Ramos (cell line): ENCODE data around the gene ACTR8.
"Not testable (repeated sequence)": the region's sequence is repeated elsewhere in the genome, so short reads cannot be mapped to it uniquely, and the experiment has no call there.

ENCODE experiments used
- in situ Hi-C: fragments of 300-500 bp; cut with MboI; formaldehyde crosslinking; loops from one replicate; pipeline ENCODE4 v1.14.3; 2022; ENCODE audit warnings: low sequenced_read_pairs; ENCODE audit not compliant: unreplicated experiment

ACTR8 gene, protein sequence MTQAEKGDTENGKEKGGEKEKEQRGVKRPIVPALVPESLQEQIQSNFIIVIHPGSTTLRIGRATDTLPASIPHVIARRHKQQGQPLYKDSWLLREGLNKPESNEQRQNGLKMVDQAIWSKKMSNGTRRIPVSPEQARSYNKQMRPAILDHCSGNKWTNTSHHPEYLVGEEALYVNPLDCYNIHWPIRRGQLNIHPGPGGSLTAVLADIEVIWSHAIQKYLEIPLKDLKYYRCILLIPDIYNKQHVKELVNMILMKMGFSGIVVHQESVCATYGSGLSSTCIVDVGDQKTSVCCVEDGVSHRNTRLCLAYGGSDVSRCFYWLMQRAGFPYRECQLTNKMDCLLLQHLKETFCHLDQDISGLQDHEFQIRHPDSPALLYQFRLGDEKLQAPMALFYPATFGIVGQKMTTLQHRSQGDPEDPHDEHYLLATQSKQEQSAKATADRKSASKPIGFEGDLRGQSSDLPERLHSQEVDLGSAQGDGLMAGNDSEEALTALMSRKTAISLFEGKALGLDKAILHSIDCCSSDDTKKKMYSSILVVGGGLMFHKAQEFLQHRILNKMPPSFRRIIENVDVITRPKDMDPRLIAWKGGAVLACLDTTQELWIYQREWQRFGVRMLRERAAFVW

DNA sequence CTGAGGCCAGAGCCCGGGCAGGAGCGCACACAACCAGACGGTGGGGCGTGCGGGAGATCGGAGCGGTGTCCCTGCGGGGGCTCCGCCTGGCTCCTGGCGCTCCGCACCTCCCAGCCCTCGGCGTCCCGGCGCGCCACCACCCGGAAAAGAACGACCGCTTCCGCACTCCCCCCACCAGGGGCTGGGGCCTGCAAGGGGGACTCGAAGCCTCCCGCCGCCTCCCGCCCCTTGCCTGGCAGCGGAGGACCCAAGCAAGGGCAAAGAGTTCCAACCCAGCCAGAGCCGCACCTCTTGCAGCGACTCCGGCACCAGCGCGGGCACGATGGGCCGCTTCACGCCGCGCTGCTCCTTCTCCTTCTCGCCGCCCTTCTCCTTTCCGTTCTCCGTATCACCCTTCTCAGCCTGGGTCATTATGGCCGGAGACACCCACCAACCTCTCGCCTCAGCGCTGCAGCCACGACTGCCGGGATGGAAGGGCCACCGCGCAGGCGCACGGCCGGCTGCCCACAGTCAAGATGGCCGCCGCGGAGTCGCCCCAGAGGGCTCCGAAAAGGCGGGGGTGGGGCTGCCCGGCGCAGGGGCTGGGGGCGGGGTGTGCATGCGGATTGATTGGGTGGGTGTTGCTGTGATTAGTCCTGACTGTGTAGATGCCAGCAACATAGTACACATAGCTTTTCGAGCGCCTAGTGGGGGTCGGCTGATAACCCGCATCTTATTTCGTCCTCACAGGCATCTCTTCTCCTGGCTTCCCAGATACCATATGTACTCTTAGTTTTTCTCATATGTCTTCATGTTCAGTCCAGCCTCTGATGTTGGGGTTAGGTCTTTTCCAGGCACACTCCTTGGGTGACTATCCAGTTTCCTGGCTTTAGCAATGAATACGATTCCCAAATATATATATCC, at the start of gene ACTR8:
ACTR8 (minus strand) TSS at position 462 of the 903 bp plus-strand sequence; CDS start at position 411, 51 bp downstream.
- in situ Hi-C loops, result no loop called here

DNA sequence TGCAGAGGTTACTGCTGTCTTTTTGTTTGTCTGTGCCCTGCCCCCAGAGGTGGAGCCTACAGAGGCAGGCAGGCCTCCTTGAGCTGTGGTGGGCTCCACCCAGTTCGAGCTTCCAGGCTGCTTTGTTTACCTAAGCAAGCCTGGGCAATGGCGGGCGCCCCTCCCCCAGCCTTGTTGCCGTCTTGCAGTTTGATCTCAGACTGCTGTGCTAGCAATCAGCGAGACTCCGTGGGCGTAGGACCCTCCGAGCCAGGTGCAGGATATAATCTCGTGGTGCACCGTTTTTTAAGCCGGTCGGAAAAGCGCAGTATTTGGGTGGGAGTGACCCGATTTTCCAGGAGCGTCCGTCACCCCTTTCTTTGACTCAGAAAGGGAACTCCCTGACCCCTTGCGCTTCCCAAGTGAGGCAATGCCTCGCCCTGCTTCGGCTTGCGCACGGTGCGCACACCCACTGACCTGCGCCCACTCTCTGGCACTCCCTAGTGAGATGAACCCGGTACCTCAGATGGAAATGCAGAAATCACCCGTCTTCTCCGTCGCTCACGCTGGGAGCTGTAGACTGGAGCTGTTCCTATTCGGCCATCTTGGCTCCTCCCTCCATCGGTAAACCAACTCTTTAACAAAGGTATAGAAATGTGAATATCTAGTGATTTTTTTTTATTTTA, 45.4 kb upstream of the ACTR8 start:
- in situ Hi-C loops, result not testable (repeated sequence)

DNA sequence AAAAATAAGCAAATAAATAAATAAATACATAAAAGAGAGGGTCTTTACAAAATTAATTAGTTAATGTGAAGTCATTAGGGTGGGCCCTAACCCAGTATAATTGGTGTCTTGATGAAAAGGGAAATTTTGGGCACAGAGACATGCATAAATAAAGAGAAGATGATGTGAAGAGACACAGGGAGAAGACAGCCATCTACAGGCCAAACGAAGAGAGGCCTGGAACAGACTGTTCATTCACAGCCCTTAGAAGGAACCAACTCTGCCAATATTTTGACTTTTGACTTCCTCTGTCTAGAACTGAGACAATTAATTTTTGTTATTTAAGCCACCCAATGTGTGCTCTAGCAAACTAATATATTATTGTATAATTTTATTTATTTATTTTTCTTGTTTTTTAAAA, 39.3 kb upstream of the ACTR8 start:
- in situ Hi-C loops, result no loop called here

DNA sequence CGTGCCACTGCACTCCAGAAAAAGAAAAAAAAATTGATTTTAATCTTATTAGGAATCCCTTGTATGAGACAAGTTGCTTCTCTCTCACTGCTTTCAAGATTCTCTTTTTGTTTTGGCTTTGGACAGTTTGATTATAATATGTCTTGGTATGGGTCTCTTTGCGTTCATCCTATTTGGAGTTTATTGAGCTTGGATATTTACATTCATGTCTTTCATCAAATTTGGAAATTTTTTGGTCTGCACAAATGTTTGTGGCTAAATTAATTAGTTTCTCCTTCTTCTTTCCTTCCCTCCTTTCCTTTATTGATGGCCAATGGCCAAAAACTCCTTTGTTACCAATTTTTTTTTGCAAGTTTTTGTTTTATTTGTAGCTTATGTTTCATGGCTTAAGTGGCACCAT, 37.8 kb upstream of the ACTR8 start:
- in situ Hi-C loops, result no loop called here

DNA sequence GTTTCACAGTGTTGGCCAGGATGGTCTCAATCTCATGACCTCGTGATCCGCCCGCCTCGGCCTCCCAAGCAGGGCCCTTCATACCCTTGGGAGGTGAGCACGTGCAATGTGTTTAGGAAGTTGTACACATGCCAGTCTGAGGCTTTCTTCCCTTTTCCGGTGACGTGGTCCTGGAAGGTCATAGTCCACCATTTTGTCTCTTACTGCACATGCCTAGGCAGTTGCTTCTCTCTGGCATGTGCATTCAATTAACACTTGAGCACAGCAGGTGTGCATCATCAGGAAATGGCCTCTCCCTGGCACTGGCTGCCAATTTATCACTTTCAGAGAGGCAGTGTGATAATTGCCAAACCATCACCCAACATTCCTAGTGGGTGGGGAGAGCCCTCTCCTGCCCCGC, 31.4 kb upstream of the ACTR8 start:
- in situ Hi-C loops, result no loop called here

DNA sequence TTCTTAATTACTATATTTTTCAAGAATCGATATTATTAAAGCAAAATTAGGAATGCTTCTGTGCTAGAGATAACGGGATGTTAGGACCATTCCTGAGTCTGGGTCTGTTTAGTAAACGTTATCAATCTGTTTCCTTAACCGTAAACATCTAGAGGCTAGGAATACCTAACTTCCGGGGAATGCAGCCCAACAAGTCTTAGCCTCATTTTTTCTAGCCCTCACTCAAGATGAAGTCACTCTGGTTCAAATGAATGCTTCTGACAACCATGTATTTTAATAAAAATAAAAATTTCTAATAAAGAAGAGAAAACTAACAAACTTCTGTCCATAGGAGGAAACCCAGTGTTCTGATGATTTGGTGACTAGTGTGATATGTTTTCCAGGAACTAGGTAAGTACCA, 20.8 kb upstream of the ACTR8 start:
- in situ Hi-C loops, result no loop called here

DNA sequence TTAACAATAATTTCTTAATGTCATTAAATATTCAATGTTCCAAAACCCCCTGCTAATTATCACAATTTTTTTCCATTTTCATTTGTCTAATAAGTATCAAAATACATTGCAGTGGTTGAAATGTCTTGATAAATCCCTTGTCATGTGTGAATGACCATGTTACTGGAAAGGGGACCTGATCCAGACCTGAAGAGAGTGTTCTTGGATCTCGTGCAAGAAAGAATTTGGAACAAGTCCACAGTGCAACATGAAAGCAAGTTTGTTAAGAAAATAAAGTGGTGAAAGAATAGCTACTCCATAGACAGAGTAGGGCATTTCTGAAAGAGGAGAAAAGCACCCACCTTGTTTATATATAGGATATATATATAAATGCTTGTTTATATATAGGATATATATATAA, 20.1 kb upstream of the ACTR8 start:
- in situ Hi-C loops, result no loop called here

DNA sequence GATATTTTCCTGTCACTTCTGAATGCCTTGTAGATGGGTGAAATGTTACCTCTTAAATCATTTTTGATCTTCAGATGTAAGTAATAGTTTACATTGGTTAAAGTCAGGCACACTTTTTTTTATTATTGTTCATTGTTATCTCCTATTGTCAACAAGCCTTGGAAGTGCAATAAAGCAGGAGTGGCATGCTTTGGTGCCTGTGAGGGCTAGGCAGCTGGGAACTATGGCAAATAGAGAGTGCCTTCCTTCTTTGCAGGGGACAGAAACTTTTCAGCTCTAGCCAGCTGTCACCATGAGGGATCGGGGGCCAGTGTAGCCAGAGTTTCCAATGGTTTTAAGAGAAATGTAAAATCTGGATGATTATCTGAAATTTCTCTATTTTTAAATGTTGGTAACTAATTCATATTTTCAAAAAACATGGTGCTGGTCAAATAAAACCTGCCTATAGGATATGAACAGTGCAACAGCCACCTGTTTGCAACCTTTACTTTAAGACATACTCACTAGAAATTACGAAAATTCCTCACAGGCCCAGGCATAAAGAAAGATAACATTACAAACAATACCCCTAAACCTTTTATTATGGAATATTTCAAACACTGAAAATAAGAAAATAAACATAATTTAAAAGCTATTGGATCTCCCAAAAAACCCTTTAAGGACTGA, 18.8 kb upstream of the ACTR8 start:
- in situ Hi-C loops, result no loop called here

DNA sequence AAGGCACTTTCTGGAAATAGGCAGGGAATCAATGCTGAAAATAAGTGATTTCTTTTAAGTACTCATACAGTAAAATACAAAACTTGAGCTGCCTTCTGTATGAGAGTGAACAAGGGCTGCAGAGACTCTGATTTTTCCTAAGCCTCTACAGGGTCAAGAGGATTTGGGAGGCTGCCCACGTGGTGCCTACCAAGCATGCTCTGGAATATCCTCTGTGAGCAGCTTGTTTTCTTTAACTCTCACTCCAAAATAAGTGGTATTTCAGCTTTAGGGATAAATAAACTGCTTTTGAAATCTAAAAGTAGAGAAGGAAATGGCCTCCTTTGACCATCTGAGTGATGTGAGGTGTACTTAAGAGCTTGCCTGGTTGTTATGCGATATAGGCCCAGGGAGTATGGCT, 17.8 kb upstream of the ACTR8 start:
- in situ Hi-C loops, result no loop called here

DNA sequence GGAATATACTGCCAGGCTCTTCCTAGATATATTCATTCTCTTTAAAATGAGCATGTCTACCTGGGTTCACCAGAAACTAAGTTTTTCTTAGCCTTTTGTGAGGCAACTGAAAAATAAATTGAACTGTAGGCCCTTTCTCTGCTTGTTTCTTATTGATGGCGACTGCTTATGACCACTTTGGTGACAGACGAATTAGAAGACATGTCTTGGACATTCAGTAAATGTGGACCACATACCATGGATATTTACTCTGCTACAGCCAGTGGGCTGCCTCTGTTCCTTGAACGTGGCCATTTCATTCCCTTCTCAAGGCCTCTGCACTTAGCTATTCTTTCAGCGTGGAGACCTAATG, 10.3 kb upstream of the ACTR8 start:
- in situ Hi-C loops, result no loop called here

DNA sequence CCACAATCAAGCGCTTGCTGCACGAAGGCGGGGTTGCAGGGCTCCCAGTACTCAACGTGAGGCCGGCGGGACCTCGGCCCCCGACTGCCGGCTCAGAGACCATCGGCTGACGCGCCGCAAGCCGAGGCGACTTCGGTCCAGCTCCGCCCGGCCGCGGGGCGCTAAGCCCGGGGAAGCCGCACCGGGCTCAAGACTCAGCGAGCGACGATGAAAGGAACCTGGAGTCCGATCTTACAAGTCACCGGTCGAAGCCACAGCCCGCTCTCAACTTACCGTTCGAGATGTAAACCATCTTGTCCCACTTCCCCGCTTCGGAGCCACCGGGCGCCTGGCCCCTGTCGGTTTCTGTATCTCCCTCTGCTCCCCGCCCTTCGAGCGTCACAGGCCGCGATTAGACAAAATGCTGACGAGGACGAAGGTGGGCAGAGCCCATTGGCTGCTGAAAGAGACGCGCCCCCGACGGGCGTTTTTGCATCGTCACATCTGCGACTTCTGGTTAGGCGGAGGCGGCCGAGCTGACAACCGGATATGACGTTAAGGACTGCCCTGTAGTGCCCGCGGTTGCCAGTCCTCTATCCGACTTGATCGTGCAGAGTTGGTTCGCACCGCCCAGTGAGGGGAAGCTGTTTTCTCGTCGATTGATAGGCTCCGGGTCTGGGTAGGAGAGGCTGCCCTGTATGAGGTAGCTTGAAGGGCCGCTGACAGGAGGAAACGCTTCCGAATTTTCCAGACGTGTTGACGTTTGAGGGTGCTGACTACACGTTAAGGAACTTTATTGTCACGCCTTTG, 9.7 kb upstream of the ACTR8 start, which contains the start of gene SELENOK:
SELENOK (minus strand) TSS at position 363 of the 789 bp plus-strand sequence.
- in situ Hi-C loops, result no loop called here

DNA sequence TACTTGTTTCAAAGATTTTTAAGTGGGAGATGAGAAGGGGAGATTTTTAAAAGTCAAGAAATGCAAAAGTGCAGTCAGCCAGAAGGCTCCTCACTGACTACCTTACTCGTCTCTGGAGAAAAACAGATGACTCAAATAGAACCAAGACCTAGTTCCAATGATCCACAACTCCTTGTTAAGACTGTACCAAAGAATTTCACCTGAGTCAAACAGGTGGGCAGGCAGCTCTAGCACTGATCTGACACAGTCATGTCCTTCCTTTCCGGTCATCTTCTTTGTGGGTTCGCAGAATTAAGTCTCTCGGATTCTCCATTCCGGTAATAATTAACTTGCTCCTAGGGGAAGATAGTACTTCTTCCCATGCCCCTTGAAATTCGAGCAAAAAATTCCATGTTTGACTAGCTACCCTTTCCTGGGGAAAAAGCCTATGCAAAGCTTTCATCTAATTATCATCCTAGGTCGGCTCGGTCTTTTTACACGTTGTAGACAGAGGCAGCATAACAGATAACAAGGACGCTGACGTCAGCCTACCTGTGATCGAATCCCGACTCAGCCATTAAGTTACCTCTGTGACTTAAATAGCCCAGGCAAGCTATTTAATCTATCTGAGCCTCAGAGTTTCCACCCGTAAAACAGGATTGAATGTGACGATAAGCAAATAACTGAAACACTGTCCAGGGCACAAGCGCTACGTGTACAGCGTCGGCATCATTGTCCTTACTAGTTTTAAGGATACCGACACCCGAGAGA, 8.9 kb upstream of the ACTR8 start:
- in situ Hi-C loops, result no loop called here

DNA sequence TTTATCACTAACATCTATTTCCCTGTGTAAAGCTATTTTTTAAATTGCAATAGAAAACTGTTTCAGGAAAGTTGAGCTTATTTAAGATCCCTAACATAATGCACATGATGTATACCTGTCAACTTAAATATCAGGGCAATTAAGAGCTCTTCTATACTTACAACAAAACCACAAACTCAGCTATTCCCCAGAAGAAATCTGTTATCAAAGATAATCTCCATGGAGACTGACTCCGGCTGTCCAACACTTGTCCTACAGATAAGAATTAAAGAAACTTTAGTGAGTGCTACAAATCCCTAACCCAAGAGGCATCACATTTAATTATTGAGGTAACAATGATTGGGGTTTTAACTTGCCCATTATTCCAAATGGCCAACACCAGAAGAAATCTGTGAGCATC, 6.3 kb upstream of the ACTR8 start:
- in situ Hi-C loops, result no loop called here

DNA sequence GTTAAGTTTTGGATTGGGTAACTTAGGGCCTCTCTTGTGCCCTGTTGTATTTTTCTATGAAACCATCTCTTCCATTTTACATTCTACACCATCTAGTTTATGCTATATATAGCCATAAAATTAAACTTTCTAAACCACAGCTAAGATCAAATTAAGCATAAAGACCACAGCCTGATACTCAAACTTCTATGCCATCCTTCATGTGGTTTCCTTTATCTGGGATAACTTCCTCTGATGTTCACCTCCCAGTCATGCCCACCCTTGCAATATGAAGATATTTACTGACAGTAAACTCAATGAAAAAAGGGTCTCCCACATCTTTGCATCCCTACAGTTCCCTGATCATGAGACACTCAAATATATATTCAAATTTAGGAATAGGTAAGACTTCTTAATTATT, 5.5 kb upstream of the ACTR8 start:
- in situ Hi-C loops, result no loop called here

DNA sequence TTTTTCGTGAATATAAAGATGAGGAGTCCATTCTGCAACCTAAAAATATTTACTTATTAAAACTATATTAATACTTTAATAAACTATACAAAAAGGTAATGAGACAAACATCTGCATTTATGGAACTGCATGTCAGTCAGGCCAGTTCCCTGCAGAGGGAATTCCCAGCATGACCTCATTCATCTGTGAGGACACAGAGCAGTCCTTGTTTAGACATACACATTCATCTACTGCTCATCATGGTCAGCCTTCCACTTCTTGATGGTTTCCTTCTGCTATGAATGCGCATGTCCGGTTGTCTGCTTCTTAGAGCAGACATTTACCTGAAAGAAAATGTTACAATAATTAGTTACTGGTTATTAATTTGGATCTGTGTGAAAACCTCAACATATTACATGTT, 3.3 kb upstream of the ACTR8 start:
- in situ Hi-C loops, result no loop called here

DNA sequence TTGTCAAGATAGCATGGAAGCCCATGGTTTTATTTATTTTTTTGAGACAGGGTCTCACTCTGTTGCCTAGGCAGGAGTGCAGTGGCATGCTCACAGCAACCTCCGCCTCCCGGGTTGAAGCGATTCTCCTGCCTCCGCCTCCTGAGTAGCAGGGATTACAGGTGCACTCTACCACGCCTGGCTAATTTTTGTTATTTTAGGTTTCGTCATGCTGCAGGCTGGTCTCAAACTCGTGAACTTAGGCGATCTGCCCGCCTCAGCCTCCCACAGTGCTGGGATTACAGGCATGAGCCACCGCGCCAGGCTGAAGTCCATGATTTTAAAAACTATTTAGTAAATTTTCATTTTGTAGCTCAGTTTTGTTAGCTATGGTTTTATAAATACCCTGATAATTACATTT, 2.7 kb upstream of the ACTR8 start:
- in situ Hi-C loops, result no loop called here

DNA sequence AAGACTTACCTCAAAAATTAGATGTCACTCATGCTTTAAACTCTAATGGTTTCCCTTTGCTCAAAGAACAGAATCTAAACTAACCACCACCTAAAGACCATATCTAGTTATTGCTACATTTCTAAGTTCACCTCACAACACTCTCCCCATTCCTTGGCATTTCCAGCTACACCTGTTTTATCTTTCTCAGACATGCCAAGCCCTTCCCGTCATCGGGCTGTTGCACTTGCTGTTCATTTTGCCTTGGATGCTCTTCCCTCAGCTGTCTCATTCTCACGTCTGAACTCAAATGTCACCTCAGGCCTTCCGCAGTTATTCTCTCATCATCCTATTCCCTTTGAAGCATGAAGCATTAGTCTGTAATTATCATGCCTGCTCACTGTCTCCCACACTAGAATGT, 1.1 kb upstream of the ACTR8 start:
- in situ Hi-C loops, result no loop called here
